Vagina (tissue), 2 donors: ENCODE measurements around the gene IZUMO1.
"Not testable (repeated sequence)": the region's sequence is repeated elsewhere in the genome, so short reads cannot be mapped to it uniquely, and the experiment has no call there.

Experiments
- CTCF ChIP-seq, 3 experiments: fragments of 450-650 bp in 2 of 3; fragments of 200-600 bp in 1 of 3; sonication (generic) in 1 of 3; IDR thresholded peaks; one replicate each; pipeline ENCODE4 v1.5.1; 2017 to 2019; ENCODE audit warnings: antibody characterized with exemption in 3 of 3, mild to moderate bottlenecking in 2 of 3, moderate library complexity in 2 of 3
- POLR2A ChIP-seq, 2 donors: fragments of 450-650 bp; IDR thresholded peaks; one replicate each; pipeline ENCODE4 v1.6.1; 2017; ENCODE audit warnings: antibody characterized with exemption in 2 of 2, mild to moderate bottlenecking in 2 of 2, moderate library complexity in 2 of 2
- POLR2AphosphoS5 ChIP-seq, 2 donors: sonication (generic); formaldehyde crosslinking; IDR thresholded peaks; one replicate each; pipeline ENCODE4 v1.9.0; 2017; ENCODE audit warnings: antibody characterized with exemption in 2 of 2, mild to moderate bottlenecking in 2 of 2, low read depth in 1 of 2; ENCODE audit not compliant: insufficient read depth in 1 of 2

- not testable (repeated sequence) for TF ChIP-seq CTCF (IDR thresholded peaks at IDR 0.05); POLR2A (IDR thresholded peaks at IDR 0.05); POLR2AphosphoS5 (IDR thresholded peaks at IDR 0.05; ENCODE audit: insufficient read depth in 1 of 2, low read depth in 1 of 2)
These were observed 21.6 kb upstream of the IZUMO1 start for GRCh38 chr19:48768171-48768753.
